PC-3 (cell line): Measurements from ENCODE around the gene KCNT2. TPM values are rescaled to one million over a fixed set of nuclear protein-coding genes. Genes with fewer than 3 reads are reported as not detected.
"Not testable (repeated sequence)": the region's sequence is repeated elsewhere in the genome, so short reads cannot be mapped to it uniquely, and the experiment has no call there.

Experiments
- ATAC-seq: fragments of 200-7000 bp; cut with Tn5 transposase; 2 replicates; pipeline ENCODE4 v1.9.1; 2020; ENCODE audit warnings: mild to moderate bottlenecking, moderate library complexity
- BruUV-seq: library from RNA; stranded (reverse); fragments of 400-500 nt; replicated peaks from 2 replicates; lab custom pipeline; 2021; lab: Mats Ljungman, UMichigan
- CTCF ChIA-PET: fragments of 300-600 bp; sonication (Branson Sonifier 250); formaldehyde crosslinking; loops from one replicate; lab custom pipeline; 2022; ENCODE audit warnings: antibody characterized with exemption; lab: Charles Lee
- POLR2A ChIA-PET: fragments of 300-600 bp; sonication (Branson Sonifier 250); formaldehyde crosslinking; loops from one replicate; lab custom pipeline; 2022; ENCODE audit warnings: antibody characterized with exemption; ENCODE audit not compliant: unreplicated experiment; lab: Charles Lee
- DNase-seq: peaks from one replicate; pipeline ENCODE4 v3.0.0-alpha.2; 2015
- H2AFZ ChIP-seq: fragments of 300-600 bp; sonication (generic); 2 replicates; pipeline ENCODE4 v1.6.0; 2016; ENCODE audit warnings: antibody characterized with exemption, low read length
- H3F3A ChIP-seq: fragments of 300-600 bp; sonication (generic); one replicate; pipeline ENCODE4 v1.6.0; 2017; ENCODE audit warnings: antibody characterized with exemption, low read length, control low read depth, mild to moderate bottlenecking; ENCODE audit not compliant: unreplicated experiment
- H3K27ac ChIP-seq: fragments of 300-600 bp; sonication (generic); 2 replicates; pipeline ENCODE4 v1.5.1; 2016; ENCODE audit warnings: mild to moderate bottlenecking, low read length
- H3K27me3 ChIP-seq: fragments of 300-600 bp; sonication (generic); 2 replicates; pipeline ENCODE4 v1.6.1; 2016; ENCODE audit warnings: low read length, mixed read lengths
- H3K36me3 ChIP-seq: fragments of 300-600 bp; sonication (generic); 2 replicates; pipeline ENCODE4 v1.6.1; 2016; ENCODE audit warnings: low read depth, mixed run types, low read length, mixed read lengths
- H3K4me1 ChIP-seq: fragments of 300-600 bp; sonication (generic); 2 replicates; pipeline ENCODE4 v1.5.1; 2016; ENCODE audit warnings: low read length; ENCODE audit not compliant: insufficient read depth
- H3K4me2 ChIP-seq: fragments of 300-600 bp; sonication (generic); 2 replicates; pipeline ENCODE4 v1.6.0; 2016; ENCODE audit warnings: low read length
- H3K4me3 ChIP-seq: fragments of 300-600 bp; sonication (generic); 2 replicates; pipeline ENCODE4 v1.5.1; 2016; ENCODE audit warnings: mild to moderate bottlenecking, low read length, mixed read lengths
- H3K79me2 ChIP-seq: fragments of 300-600 bp; sonication (generic); 2 replicates; pipeline ENCODE4 v1.6.1; 2017; ENCODE audit warnings: low read length, mixed read lengths
- H3K9ac ChIP-seq: fragments of 300-600 bp; sonication (generic); 2 replicates; pipeline ENCODE4 v1.6.0; 2016; ENCODE audit warnings: mild to moderate bottlenecking, low read length
- H3K9me2 ChIP-seq: fragments of 300-600 bp; sonication (generic); replicated peaks from 2 replicates; pipeline ENCODE4 v1.6.1; 2016; ENCODE audit warnings: mixed run types, low read length, mixed read lengths
- H3K9me3 ChIP-seq: fragments of 300-600 bp; sonication (generic); 2 replicates; pipeline ENCODE4 v1.6.1; 2016; ENCODE audit warnings: low read length, mixed read lengths
- H4K20me1 ChIP-seq: fragments of 300-600 bp; sonication (generic); 2 replicates; pipeline ENCODE4 v1.6.1; 2016; ENCODE audit warnings: low read length, mixed read lengths
- CTCF ChIP-seq: fragments of 300-600 bp; sonication (generic); conservative IDR thresholded peaks from 2 replicates; pipeline ENCODE4 v1.5.1; 2017; ENCODE audit warnings: antibody characterized with exemption, low read depth, mild to moderate bottlenecking, low read length
- EZH2 ChIP-seq: fragments of 300-600 bp; sonication (generic); IDR thresholded peaks from one replicate; pipeline ENCODE4 v1.6.1; 2017; ENCODE audit warnings: antibody characterized with exemption, mild to moderate bottlenecking, low read length; ENCODE audit not compliant: unreplicated experiment
- EZH2phosphoT487 ChIP-seq: fragments of 300-600 bp; sonication (generic); IDR thresholded peaks from 2 replicates; pipeline ENCODE4 v1.6.1; 2018; ENCODE audit warnings: mild to moderate bottlenecking, antibody characterized with exemption, low read length, borderline replicate concordance
- intact Hi-C: fragments of 100-400 bp; cut with micrococcal nuclease; formaldehyde crosslinking; loops from 2 replicates; pipeline ENCODE4 v1.9.0; 2023
- total RNA-seq: library from RNA; depleted of rRNA; stranded (reverse); fragments of >200 nt; gene quantifications from 2 replicates; pipeline ENCODE4 v1.2.3, GENCODE V29; 2014

The KCNT2 gene
- total RNA-seq, 1 experiment from 2014 or later: 0.26 TPM

- Histone ChIP-seq H3K79me2 (no peaks in the 10 kb centered on the region), H3F3A (no peaks in the 10 kb centered on the region), H3K4me1 (no peaks in the 10 kb centered on the region), H3K9me2 (no peaks in the 10 kb centered on the region), H3K27ac (no peak overlapping the region), H3K27me3 (no peaks in the 10 kb centered on the region), H3K36me3 (no peaks in the 10 kb centered on the region; the same call in 1 of the 2 replicates), H3K4me3 (no peak overlapping the region), H4K20me1 (no peaks in the 10 kb centered on the region), H3K4me2 (no peak overlapping the region), H3K9ac (no peak overlapping the region), H2AFZ (no peak overlapping the region), H3K9me3 (no peaks in the 10 kb centered on the region)
- DNase-seq (peak; percentile 5), ATAC-seq (no peak)
- ChIA-PET POLR2A (no interaction called here), CTCF (no interaction called here)
- TF ChIP-seq CTCF: no peak
- TF ChIP-seq EZH2: no peak
- no peak for TF ChIP-seq EZH2phosphoT487
- no TSS peak for BruUV-seq
- intact Hi-C loops: no loop called here
Observed at GRCh38 chr1:196535727-196536126, 72.5 kb downstream of the KCNT2 start.

GRCh38 chr1:196531737-196532524, 76.3 kb downstream of the KCNT2 start:
- no peaks in the 10 kb centered on the region for H4K20me1 ChIP-seq
- H3K4me2 ChIP-seq: no peak overlapping the region
- ATAC-seq (no peak), DNase-seq (no peak)
- no peaks in the 10 kb centered on the region for H3K9me2 ChIP-seq
- H3K36me3 ChIP-seq: no peaks in the 10 kb centered on the region; the same call in 1 of the 2 replicates
- TF ChIP-seq EZH2phosphoT487: no peak
- no peak for TF ChIP-seq CTCF
- TF ChIP-seq EZH2: no peak
- H3K27me3 ChIP-seq: no peaks in the 10 kb centered on the region
- no peak overlapping the region for H3K9ac ChIP-seq
- H3K79me2 ChIP-seq: no peaks in the 10 kb centered on the region
- ChIA-PET POLR2A (no interaction called here), CTCF (no interaction called here)
- no peaks in the 10 kb centered on the region for H3K9me3 ChIP-seq
- no peak overlapping the region for H3K4me3 ChIP-seq
- H2AFZ ChIP-seq: no peak overlapping the region
- no peaks in the 10 kb centered on the region for H3F3A ChIP-seq
- intact Hi-C loops: no loop called here
- no peaks in the 10 kb centered on the region for H3K4me1 ChIP-seq
- BruUV-seq: no TSS peak
- H3K27ac ChIP-seq: no peak overlapping the region

GRCh38 chr1:196527919-196528318, 80.3 kb downstream of the KCNT2 start:
- Histone ChIP-seq H4K20me1 (no peaks in the 10 kb centered on the region), H3K4me3 (no peak overlapping the region), H3K27me3 (no peaks in the 10 kb centered on the region), H3K9me3 (no peaks in the 10 kb centered on the region), H3K9me2 (no peaks in the 10 kb centered on the region), H3F3A (no peaks in the 10 kb centered on the region), H3K36me3 (no peaks in the 10 kb centered on the region), H3K79me2 (no peaks in the 10 kb centered on the region), H2AFZ (no peak overlapping the region), H3K4me2 (no peak overlapping the region), H3K27ac (no peak overlapping the region), H3K4me1 (no peaks in the 10 kb centered on the region), H3K9ac (no peak overlapping the region)
- POLR2A ChIA-PET: no interaction called here
- no peak for TF ChIP-seq EZH2phosphoT487
- TF ChIP-seq EZH2: no peak
- TF ChIP-seq CTCF: no peak
- CTCF ChIA-PET: no interaction called here
- intact Hi-C loops: no loop called here
- no peak for DNase-seq
- no TSS peak for BruUV-seq
- no peak for ATAC-seq

- H3K9me3 ChIP-seq, CTCF ChIA-PET, ATAC-seq, H3K36me3 ChIP-seq, H3K4me1 ChIP-seq, H4K20me1 ChIP-seq, H3K27ac ChIP-seq, intact Hi-C loops, POLR2A ChIA-PET, H3K9ac ChIP-seq, H2AFZ ChIP-seq, H3K4me2 ChIP-seq, H3F3A ChIP-seq, DNase-seq, H3K4me3 ChIP-seq, H3K79me2 ChIP-seq, H3K27me3 ChIP-seq, BruUV-seq, H3K9me2 ChIP-seq: not testable (repeated sequence)
Observed at GRCh38 chr1:196522574-196523345, 85.5 kb downstream of the KCNT2 start.
